ENCODE results near the gene GPR12. TPM values are rescaled to one million over a fixed set of nuclear protein-coding genes. Genes with fewer than 3 reads are reported as not detected.

The GPR12 gene
- total and polyA plus RNA-seq, 2 donors (not counting 1 experiment from before 2014, with no cell fraction given): not detected

DNA sequence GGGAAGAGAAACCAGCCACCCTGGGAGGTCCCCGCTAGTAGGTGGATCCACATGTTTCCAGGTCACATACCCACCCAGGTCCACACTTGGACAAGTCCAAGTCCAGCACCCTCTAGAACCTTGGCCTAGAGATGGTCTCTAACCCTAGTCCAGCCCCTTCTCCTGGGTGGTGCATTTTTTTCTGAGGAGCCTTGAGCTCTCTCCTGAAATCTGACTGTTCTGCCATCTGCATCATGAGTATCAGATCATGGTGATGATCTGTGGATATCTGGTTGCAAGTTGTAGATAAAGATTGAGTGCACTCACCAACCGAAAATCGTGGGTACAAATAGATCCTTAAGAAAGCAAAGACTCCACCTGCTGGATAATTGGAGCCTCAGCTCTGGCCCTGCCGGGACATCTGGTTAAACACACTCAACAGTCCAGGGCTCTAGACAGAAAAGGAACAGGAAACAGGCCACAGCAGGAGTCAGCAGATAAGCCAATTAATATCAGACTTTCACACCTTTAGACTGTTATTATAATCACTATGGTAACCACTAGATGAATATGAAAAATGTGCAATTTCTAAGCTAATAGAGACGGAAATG, 41.1 kb downstream of the GPR12 start:
- peaks cover 17% of the 10 kb centered on the region for H3K4me1 Mint-ChIP-seq

DNA sequence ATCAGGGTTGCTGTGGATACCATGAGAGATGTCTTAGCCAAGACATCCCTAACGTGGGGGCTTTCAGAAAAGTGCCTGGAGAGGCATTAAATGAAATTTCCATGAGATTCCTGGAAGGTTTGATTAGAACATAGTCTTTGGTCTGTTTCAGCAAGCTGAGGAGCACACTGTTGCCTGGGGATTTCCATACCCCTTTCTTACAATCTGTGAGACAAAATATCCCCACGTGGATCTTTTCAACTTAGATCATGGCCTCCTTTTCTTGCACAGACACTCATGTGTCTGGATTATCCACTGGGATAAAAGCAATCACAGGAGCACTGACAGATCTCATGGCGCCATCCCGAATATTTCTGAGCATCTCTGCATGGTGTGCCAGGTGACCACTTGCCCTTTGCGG, 41.7 kb downstream of the GPR12 start:
- Mint-ChIP-seq H3K27ac (no peak overlapping the region), H3K4me3 (no peak overlapping the region), H3K4me1 (peaks cover 17% of the 10 kb centered on the region), H3K27me3 (peaks cover 8% of the 10 kb centered on the region), H3K9me3 (ENCODE audit: insufficient read depth) (no peaks in the 10 kb centered on the region)
- WGBS (ENCODE audit: insufficient coverage): 86% methylated on average over 5 of the region's 5 CpGs
- no peaks in the 10 kb centered on the region for H3K36me3 ChIP-seq (replicated peaks in 1 of 2; ENCODE audit: control extremely low read depth in 1 of 2, control insufficient read depth in 1 of 2, extremely low read depth in 1 of 2, insufficient read depth in 2 of 2, low read length in 1 of 2)
- peaks cover 0 to 7% (median 1%) of the 10 kb centered on the region in 4 experiments for H3K27me3 ChIP-seq (replicated peaks in 1 of 4; ENCODE audit: control extremely low read depth in 1 of 4, control insufficient read depth in 3 of 4, insufficient read depth in 4 of 4, low read length in 3 of 4)
- H3K9me3 ChIP-seq (ENCODE audit: control extremely low read depth in 1 of 3, control insufficient read depth in 2 of 3, insufficient read depth in 1 of 3, low read length in 2 of 3): peaks cover 0 to 3% (median 0%) of the 10 kb centered on the region in 3 donors
- no peak overlapping the region for H3K4me2 ChIP-seq (replicated peaks; ENCODE audit: low read depth, low read length, poor library complexity, severe bottlenecking)
- no peaks in the 10 kb centered on the region for H3K79me2 ChIP-seq (ENCODE audit: control insufficient read depth, insufficient read depth, low read length)
- H3K27ac ChIP-seq (ENCODE audit: low read length in 2 of 2): no peak overlapping the region
- no peak overlapping the region for H3K4me3 ChIP-seq (ENCODE audit: control extremely low read depth in 1 of 5, extremely low read depth in 1 of 5, insufficient read depth in 1 of 5, low read depth in 2 of 5, low read length in 4 of 5)
- H2AFZ ChIP-seq (ENCODE audit: insufficient read depth, low read depth, low read length, poor library complexity, severe bottlenecking): no peak overlapping the region
- ChIA-PET POLR2A (no interaction called here), CTCF (interaction anchor here (1.8 kb wide), 1 partner anchor 21 kb away, joined by 4 read pairs; no protein-coding TSS in a partner anchor)
- no peak for ATAC-seq (ENCODE audit: low read depth)
- intact Hi-C loops (cut with micrococcal nuclease): no loop called here
- TF ChIP-seq EZH2 (IDR thresholded peaks at IDR 0.05; ENCODE audit: borderline replicate concordance, insufficient read depth, low read depth, low read length, poor library complexity, severe bottlenecking): no peak
- TF ChIP-seq, protein P1, sequence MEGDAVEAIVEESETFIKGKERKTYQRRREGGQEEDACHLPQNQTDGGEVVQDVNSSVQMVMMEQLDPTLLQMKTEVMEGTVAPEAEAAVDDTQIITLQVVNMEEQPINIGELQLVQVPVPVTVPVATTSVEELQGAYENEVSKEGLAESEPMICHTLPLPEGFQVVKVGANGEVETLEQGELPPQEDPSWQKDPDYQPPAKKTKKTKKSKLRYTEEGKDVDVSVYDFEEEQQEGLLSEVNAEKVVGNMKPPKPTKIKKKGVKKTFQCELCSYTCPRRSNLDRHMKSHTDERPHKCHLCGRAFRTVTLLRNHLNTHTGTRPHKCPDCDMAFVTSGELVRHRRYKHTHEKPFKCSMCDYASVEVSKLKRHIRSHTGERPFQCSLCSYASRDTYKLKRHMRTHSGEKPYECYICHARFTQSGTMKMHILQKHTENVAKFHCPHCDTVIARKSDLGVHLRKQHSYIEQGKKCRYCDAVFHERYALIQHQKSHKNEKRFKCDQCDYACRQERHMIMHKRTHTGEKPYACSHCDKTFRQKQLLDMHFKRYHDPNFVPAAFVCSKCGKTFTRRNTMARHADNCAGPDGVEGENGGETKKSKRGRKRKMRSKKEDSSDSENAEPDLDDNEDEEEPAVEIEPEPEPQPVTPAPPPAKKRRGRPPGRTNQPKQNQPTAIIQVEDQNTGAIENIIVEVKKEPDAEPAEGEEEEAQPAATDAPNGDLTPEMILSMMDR (IDR thresholded peaks at IDR 0.05): no peak
- no peak for DNase-seq
- peaks cover 12 to 15% of the 10 kb centered on the region in 2 donors for H3K4me1 ChIP-seq (ENCODE audit: control insufficient read depth in 2 of 2, insufficient read depth in 2 of 2, low read length in 2 of 2)
- H4K20me1 ChIP-seq (ENCODE audit: control insufficient read depth, insufficient read depth, low read length, poor library complexity, severe bottlenecking): no peaks in the 10 kb centered on the region
- H3K9ac ChIP-seq (ENCODE audit: low read length): no peak overlapping the region

More for the DNA sequence above, 41.1 kb downstream of the GPR12 start:
- H3K36me3 ChIP-seq (replicated peaks in 1 of 2; ENCODE audit: control extremely low read depth in 1 of 2, control insufficient read depth in 1 of 2, extremely low read depth in 1 of 2, insufficient read depth in 2 of 2, low read length in 1 of 2): no peaks in the 10 kb centered on the region
- no peak overlapping the region for H3K4me3 ChIP-seq (ENCODE audit: control extremely low read depth in 1 of 5, extremely low read depth in 1 of 5, insufficient read depth in 1 of 5, low read depth in 2 of 5, low read length in 4 of 5)
- H3K4me3 Mint-ChIP-seq: no peak overlapping the region
- peaks cover 0 to 7% (median 1%) of the 10 kb centered on the region in 4 experiments for H3K27me3 ChIP-seq (replicated peaks in 1 of 4; ENCODE audit: control extremely low read depth in 1 of 4, control insufficient read depth in 3 of 4, insufficient read depth in 4 of 4, low read length in 3 of 4)
- H3K4me2 ChIP-seq (replicated peaks; ENCODE audit: low read depth, low read length, poor library complexity, severe bottlenecking): no peak overlapping the region
- ATAC-seq (ENCODE audit: low read depth) (no peak), DNase-seq (no peak)
- ChIA-PET POLR2A (no interaction called here), CTCF (interaction anchor here (1.5 to 1.8 kb wide), 2 partner anchors 13 to 21 kb away, joined by 4 to 6 read pairs; no protein-coding TSS in a partner anchor)
- WGBS (ENCODE audit: insufficient coverage): 60% methylated on average over 2 of the region's 5 CpGs
- H3K4me1 ChIP-seq (ENCODE audit: control insufficient read depth in 2 of 2, insufficient read depth in 2 of 2, low read length in 2 of 2): peaks cover 12 to 15% of the 10 kb centered on the region in 2 donors
- H3K79me2 ChIP-seq (ENCODE audit: control insufficient read depth, insufficient read depth, low read length): no peaks in the 10 kb centered on the region
- H3K27ac Mint-ChIP-seq: no peak overlapping the region
- H3K27ac ChIP-seq (ENCODE audit: low read length in 2 of 2): no peak overlapping the region
- intact Hi-C loops (cut with micrococcal nuclease): no loop called here
- no peaks in the 10 kb centered on the region for H4K20me1 ChIP-seq (ENCODE audit: control insufficient read depth, insufficient read depth, low read length, poor library complexity, severe bottlenecking)
- H3K9me3 Mint-ChIP-seq (ENCODE audit: insufficient read depth): no peaks in the 10 kb centered on the region
- H3K9ac ChIP-seq (ENCODE audit: low read length): no peak overlapping the region
- H3K27me3 Mint-ChIP-seq: peaks cover 8% of the 10 kb centered on the region
- TF ChIP-seq, protein P1 (IDR thresholded peaks at IDR 0.05): no peak
- no peak for TF ChIP-seq EZH2 (IDR thresholded peaks at IDR 0.05; ENCODE audit: borderline replicate concordance, insufficient read depth, low read depth, low read length, poor library complexity, severe bottlenecking)
- no peak overlapping the region for H2AFZ ChIP-seq (ENCODE audit: insufficient read depth, low read depth, low read length, poor library complexity, severe bottlenecking)
- peaks cover 0 to 3% (median 0%) of the 10 kb centered on the region in 3 donors for H3K9me3 ChIP-seq (ENCODE audit: control extremely low read depth in 1 of 3, control insufficient read depth in 2 of 3, insufficient read depth in 1 of 3, low read length in 2 of 3)
